MM.1S (cell line): Measurements from ENCODE around the gene IQSEC1.

ENCODE experiments used
- DNase-seq: peaks from one replicate; pipeline ENCODE4 v3.0.0-alpha.2; 2015
- H2AFZ ChIP-seq: fragments of 300-600 bp; sonication (generic); 2 replicates; pipeline ENCODE4 v1.6.0; 2016; ENCODE audit warnings: antibody characterized with exemption, low read length
- H3F3A ChIP-seq: fragments of 300-600 bp; sonication (generic); 2 replicates; pipeline ENCODE4 v1.6.1; 2016; ENCODE audit warnings: mild to moderate bottlenecking, antibody characterized with exemption, low read length, moderate library complexity, mixed read lengths; ENCODE audit not compliant: insufficient read depth
- H3K27ac ChIP-seq: fragments of 300-600 bp; sonication (generic); 2 replicates; pipeline ENCODE4 v1.5.1; 2016; ENCODE audit warnings: mild to moderate bottlenecking, low read length
- H3K27me3 ChIP-seq: fragments of 300-600 bp; sonication (generic); replicated peaks from 2 replicates; pipeline ENCODE4 v1.6.0; 2016; ENCODE audit warnings: low read length; ENCODE audit not compliant: insufficient read depth
- H3K36me3 ChIP-seq: fragments of 300-600 bp; sonication (generic); replicated peaks from 2 replicates; pipeline ENCODE4 v1.6.1; 2016; ENCODE audit warnings: mild to moderate bottlenecking, low read length, mixed read lengths; ENCODE audit not compliant: insufficient read depth
- H3K4me1 ChIP-seq: fragments of 300-600 bp; sonication (generic); 2 replicates; pipeline ENCODE4 v1.6.1; 2016; ENCODE audit warnings: low read length, mixed read lengths
- H3K4me2 ChIP-seq: fragments of 300-600 bp; sonication (generic); 2 replicates; pipeline ENCODE4 v1.6.0; 2016; ENCODE audit warnings: low read depth, low read length
- H3K4me3 ChIP-seq: fragments of 300-600 bp; sonication (generic); 2 replicates; pipeline ENCODE4 v1.5.1; 2016; ENCODE audit warnings: low read length, mixed read lengths
- H3K79me2 ChIP-seq: fragments of 300-600 bp; sonication (generic); 2 replicates; pipeline ENCODE4 v1.6.1; 2016; ENCODE audit warnings: mixed run types, low read length, mixed read lengths
- H3K9ac ChIP-seq: fragments of 300-600 bp; sonication (generic); 2 replicates; pipeline ENCODE4 v1.6.1; 2016; ENCODE audit warnings: low read length, mixed read lengths
- H3K9me2 ChIP-seq: fragments of 300-600 bp; sonication (generic); replicated peaks from 2 replicates; pipeline ENCODE4 v1.6.1; 2016; ENCODE audit warnings: mild to moderate bottlenecking, low read length, mixed read lengths; ENCODE audit not compliant: insufficient read depth
- H3K9me3 ChIP-seq: fragments of 300-600 bp; sonication (generic); replicated peaks from 2 replicates; pipeline ENCODE4 v1.6.1; 2016; ENCODE audit warnings: mild to moderate bottlenecking, low read length, mixed read lengths; ENCODE audit not compliant: insufficient read depth
- H4K20me1 ChIP-seq: fragments of 300-600 bp; sonication (generic); 2 replicates; pipeline ENCODE4 v1.6.1; 2016; ENCODE audit warnings: mild to moderate bottlenecking, low read length, moderate library complexity, mixed read lengths; ENCODE audit not compliant: insufficient read depth
- CTCF ChIP-seq: fragments of 300-600 bp; sonication (generic); IDR thresholded peaks from 2 replicates; pipeline ENCODE4 v1.5.1; 2016; ENCODE audit warnings: antibody characterized with exemption, low read length, mixed read lengths
- EZH2 ChIP-seq: fragments of 300-600 bp; sonication (generic); optimal IDR thresholded peaks from 2 replicates; pipeline ENCODE3; 2017; ENCODE audit warnings: low read depth, mild to moderate bottlenecking, antibody characterized with exemption, low read length, mixed read lengths
- EZH2phosphoT487 ChIP-seq: fragments of 300-600 bp; sonication (generic); IDR thresholded peaks from 2 replicates; pipeline ENCODE4 v1.6.1; 2018; ENCODE audit warnings: antibody characterized with exemption, low read length

Gene IQSEC1

GRCh38 chr3:12986986-12987385, 86.2 kb downstream of the IQSEC1 start:
- Histone ChIP-seq H3F3A (no peaks in the 10 kb centered on the region), H3K36me3 (no peaks in the 10 kb centered on the region), H3K9me2 (no peaks in the 10 kb centered on the region), H3K27ac (no peak overlapping the region), H2AFZ (no peak overlapping the region), H3K4me3 (no peak overlapping the region), H3K79me2 (peaks cover 95% of the 10 kb centered on the region), H4K20me1 (peaks cover 6% of the 10 kb centered on the region; the same call in 1 of the 2 replicates), H3K9ac (no peak overlapping the region), H3K4me1 (peaks cover 26% of the 10 kb centered on the region), H3K4me2 (no peak overlapping the region), H3K9me3 (no peaks in the 10 kb centered on the region), H3K27me3 (no peaks in the 10 kb centered on the region)
- no peak for DNase-seq
- TF ChIP-seq EZH2 (no peak), CTCF (no peak), EZH2phosphoT487 (no peak)

GRCh38 chr3:12986521-12986920, 86.7 kb downstream of the IQSEC1 start:
- H3K27ac ChIP-seq: no peak overlapping the region

GRCh38 chr3:12986031-12986430, 87.2 kb downstream of the IQSEC1 start:
- Histone ChIP-seq H3K27ac (no peak overlapping the region), H3K4me1 (peaks cover 31% of the 10 kb centered on the region), H3K9ac (no peak overlapping the region)

More at GRCh38 chr3:12986521-12986920, 86.7 kb downstream of the IQSEC1 start:
- Histone ChIP-seq H3K36me3 (no peaks in the 10 kb centered on the region), H3K9me2 (no peaks in the 10 kb centered on the region), H4K20me1 (peaks cover 6% of the 10 kb centered on the region; the same call in 1 of the 2 replicates), H3F3A (no peaks in the 10 kb centered on the region), H3K4me1 (peaks cover 31% of the 10 kb centered on the region), H2AFZ (no peak overlapping the region), H3K9ac (no peak overlapping the region), H3K9me3 (no peaks in the 10 kb centered on the region), H3K4me3 (no peak overlapping the region), H3K79me2 (peaks cover 95% of the 10 kb centered on the region), H3K4me2 (no peak overlapping the region), H3K27me3 (no peaks in the 10 kb centered on the region)
- TF ChIP-seq EZH2 (no peak), EZH2phosphoT487 (no peak), CTCF (no peak)
- no peak for DNase-seq

More at GRCh38 chr3:12986031-12986430, 87.2 kb downstream of the IQSEC1 start:
- Histone ChIP-seq H4K20me1 (peaks cover 6% of the 10 kb centered on the region; the same call in 1 of the 2 replicates), H2AFZ (no peak overlapping the region), H3K9me3 (no peaks in the 10 kb centered on the region), H3K36me3 (no peaks in the 10 kb centered on the region), H3K79me2 (peaks cover 95% of the 10 kb centered on the region), H3K4me3 (no peak overlapping the region), H3K9me2 (no peaks in the 10 kb centered on the region), H3F3A (no peaks in the 10 kb centered on the region), H3K4me2 (no peak overlapping the region), H3K27me3 (no peaks in the 10 kb centered on the region)
- no peak for DNase-seq
- no peak for TF ChIP-seq EZH2phosphoT487
- TF ChIP-seq CTCF: no peak
- no peak for TF ChIP-seq EZH2
